HEK293 (cell line): Measurements from ENCODE around the gene OGFRL1.

ENCODE experiments used
- CTCF ChIA-PET: fragments of 350-600 bp; formaldehyde crosslinking; extraction: SDS; loops from one replicate; lab custom pipeline; 2021; ENCODE audit warnings: antibody characterized with exemption; lab: Yijun Ruan, JAX
- POLR2A ChIA-PET: fragments of 300-600 bp; formaldehyde crosslinking; extraction: SDS; loops from one replicate; lab custom pipeline; 2020; ENCODE audit warnings: antibody characterized with exemption, inconsistent platforms; lab: Yijun Ruan, JAX
- H3K27ac ChIP-seq: fragments of 200-500 bp; sonication (Bioruptor generic); 2 replicates; pipeline ENCODE4 v1.5.1; 2014; ENCODE audit warnings: low read depth, low read length, control low read depth, inconsistent platforms; ENCODE audit errors: extremely low read depth
- H3K36me3 ChIP-seq, 2 experiments: fragments of 200-500 bp in 1 of 2; sonication (Bioruptor generic) in 1 of 2; 1 replicate in 1 of 2; 2 replicates in 1 of 2; pipeline ENCODE4 v1.5.1; 2014 to 2017; ENCODE audit warnings: inconsistent platforms in 2 of 2, low read length in 2 of 2; ENCODE audit not compliant: control insufficient read depth in 2 of 2, insufficient read depth in 1 of 2
- H3K4me1 ChIP-seq: fragments of 200-500 bp; sonication (Bioruptor generic); 2 replicates; pipeline ENCODE4 v1.5.1; 2014; ENCODE audit warnings: mild to moderate bottlenecking, low read length, inconsistent platforms; ENCODE audit not compliant: control insufficient read depth, insufficient read depth
- H3K4me3 ChIP-seq: 2 replicates; pipeline ENCODE4 v1.5.1; 2011; ENCODE audit warnings: low read depth, mild to moderate bottlenecking, control low read depth, low read length, moderate library complexity
- H3K9me3 ChIP-seq: fragments of 200-500 bp; sonication (Bioruptor generic); 2 replicates; pipeline ENCODE4 v1.5.1; 2014; ENCODE audit warnings: low read depth, low read length, inconsistent platforms; ENCODE audit not compliant: control insufficient read depth, insufficient read depth
- FEZF1 ChIP-seq: fragments of 450-650 bp; formaldehyde crosslinking; IDR thresholded peaks from 2 replicates; pipeline ENCODE4 v1.5.1; 2016; ENCODE audit warnings: missing biosample characterization, missing genetic modification characterization
- PRDM10 ChIP-seq: fragments of 450-650 bp; formaldehyde crosslinking; IDR thresholded peaks from 2 replicates; pipeline ENCODE4 v1.5.1; 2016; ENCODE audit warnings: missing biosample characterization, missing genetic modification characterization
- SP3 ChIP-seq: fragments of 450-650 bp; formaldehyde crosslinking; IDR thresholded peaks from 2 replicates; pipeline ENCODE4 v1.5.1; 2016; ENCODE audit warnings: missing biosample characterization, missing genetic modification characterization
- TSHZ1 ChIP-seq: fragments of 450-650 bp; formaldehyde crosslinking; IDR thresholded peaks from 2 replicates; pipeline ENCODE4 v1.5.1; 2016; ENCODE audit warnings: missing biosample characterization, missing genetic modification characterization, borderline replicate concordance
- ZBTB6 ChIP-seq: fragments of 450-650 bp; formaldehyde crosslinking; IDR thresholded peaks from 2 replicates; pipeline ENCODE4 v1.5.1; 2017; ENCODE audit warnings: missing biosample characterization, missing genetic modification characterization
- ZEB2 ChIP-seq: fragments of 450-650 bp; formaldehyde crosslinking; IDR thresholded peaks from 2 replicates; pipeline ENCODE4 v1.5.1; 2016; ENCODE audit warnings: missing biosample characterization, missing genetic modification characterization
- ZIC2 ChIP-seq: fragments of 450-650 bp; formaldehyde crosslinking; IDR thresholded peaks from 2 replicates; pipeline ENCODE4 v1.5.1; 2016; ENCODE audit warnings: missing biosample characterization, missing genetic modification characterization
- ZNF112 ChIP-seq: fragments of 450-650 bp; formaldehyde crosslinking; IDR thresholded peaks from 2 replicates; pipeline ENCODE4 v1.5.0; 2017; ENCODE audit warnings: missing biosample characterization, missing genetic modification characterization
- ZNF121 ChIP-seq: fragments of 450-650 bp; formaldehyde crosslinking; IDR thresholded peaks from 2 replicates; pipeline ENCODE4 v1.5.1; 2016; ENCODE audit warnings: missing biosample characterization, missing genetic modification characterization
- ZNF211 ChIP-seq: fragments of 450-650 bp; formaldehyde crosslinking; IDR thresholded peaks from 2 replicates; pipeline ENCODE4 v1.5.1; 2016; ENCODE audit warnings: low read depth, missing biosample characterization, missing genetic modification characterization
- ZNF223 ChIP-seq: fragments of 450-650 bp; formaldehyde crosslinking; IDR thresholded peaks from 2 replicates; pipeline ENCODE4 v1.5.1; 2016; ENCODE audit warnings: missing biosample characterization, missing genetic modification characterization
- ZNF341 ChIP-seq: fragments of 450-650 bp; formaldehyde crosslinking; IDR thresholded peaks from 2 replicates; pipeline ENCODE4; 2016; ENCODE audit warnings: low read depth, missing biosample characterization, missing genetic modification characterization
- ZNF394 ChIP-seq: fragments of 450-650 bp; formaldehyde crosslinking; IDR thresholded peaks from 2 replicates; pipeline ENCODE4 v1.5.1; 2016; ENCODE audit warnings: missing biosample characterization, missing genetic modification characterization, mild to moderate bottlenecking, moderate library complexity, borderline replicate concordance
- ZNF423 ChIP-seq: fragments of 450-650 bp; formaldehyde crosslinking; IDR thresholded peaks from 2 replicates; pipeline ENCODE4 v1.5.1; 2016; ENCODE audit warnings: missing biosample characterization, missing genetic modification characterization
- ZNF521 ChIP-seq: fragments of 450-650 bp; formaldehyde crosslinking; IDR thresholded peaks from 2 replicates; pipeline ENCODE4 v1.5.1; 2017; ENCODE audit warnings: missing biosample characterization, mild to moderate bottlenecking, missing genetic modification characterization
- ZNF529 ChIP-seq: fragments of 450-650 bp; formaldehyde crosslinking; IDR thresholded peaks from 2 replicates; pipeline ENCODE4 v1.5.1; 2017; ENCODE audit warnings: missing genetic modification characterization, missing biosample characterization; ENCODE audit not compliant: insufficient replicate concordance
- ZNF658 ChIP-seq: fragments of 450-650 bp; formaldehyde crosslinking; IDR thresholded peaks from 2 replicates; pipeline ENCODE4; 2016; ENCODE audit warnings: missing biosample characterization, missing genetic modification characterization
- ZNF670 ChIP-seq: fragments of 450-650 bp; formaldehyde crosslinking; IDR thresholded peaks from 2 replicates; pipeline ENCODE4 v1.5.1; 2016; ENCODE audit warnings: missing biosample characterization, missing genetic modification characterization, low read depth
- ZNF792 ChIP-seq: fragments of 450-650 bp; formaldehyde crosslinking; IDR thresholded peaks from 2 replicates; pipeline ENCODE4 v1.5.1; 2016; ENCODE audit warnings: missing biosample characterization, missing genetic modification characterization
- ZSCAN30 ChIP-seq: fragments of 450-650 bp; IDR thresholded peaks from 2 replicates; pipeline ENCODE4 v1.5.1; 2018; ENCODE audit warnings: missing biosample characterization, mild to moderate bottlenecking, missing genetic modification characterization, moderate library complexity
- TF ChIP-seq, protein P1 (sequence below): fragments of 450-650 bp; formaldehyde crosslinking; IDR thresholded peaks from 2 replicates; pipeline ENCODE4 v1.5.1; 2016; ENCODE audit warnings: missing biosample characterization, missing genetic modification characterization

Gene OGFRL1

DNA sequence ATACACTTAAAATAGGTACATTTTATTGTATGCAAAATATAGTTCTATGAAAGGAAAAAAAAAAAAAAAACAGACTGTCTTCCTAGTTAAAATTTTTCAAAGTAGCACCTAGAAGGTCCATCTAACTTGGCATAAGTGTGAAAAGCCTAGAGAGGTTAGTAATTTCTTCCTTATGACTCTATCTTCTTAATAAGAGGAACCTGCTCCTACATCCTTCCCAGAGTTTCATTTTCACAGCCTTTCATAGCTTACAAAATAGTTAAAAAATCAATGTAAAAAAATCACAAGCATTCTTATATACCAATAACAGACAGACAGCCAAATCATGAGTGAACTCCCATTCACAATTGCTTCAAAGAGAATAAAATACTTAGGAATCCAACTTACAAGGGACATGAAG is 28.8 kb downstream of the OGFRL1 start (continued):
- TF ChIP-seq, protein P1, sequence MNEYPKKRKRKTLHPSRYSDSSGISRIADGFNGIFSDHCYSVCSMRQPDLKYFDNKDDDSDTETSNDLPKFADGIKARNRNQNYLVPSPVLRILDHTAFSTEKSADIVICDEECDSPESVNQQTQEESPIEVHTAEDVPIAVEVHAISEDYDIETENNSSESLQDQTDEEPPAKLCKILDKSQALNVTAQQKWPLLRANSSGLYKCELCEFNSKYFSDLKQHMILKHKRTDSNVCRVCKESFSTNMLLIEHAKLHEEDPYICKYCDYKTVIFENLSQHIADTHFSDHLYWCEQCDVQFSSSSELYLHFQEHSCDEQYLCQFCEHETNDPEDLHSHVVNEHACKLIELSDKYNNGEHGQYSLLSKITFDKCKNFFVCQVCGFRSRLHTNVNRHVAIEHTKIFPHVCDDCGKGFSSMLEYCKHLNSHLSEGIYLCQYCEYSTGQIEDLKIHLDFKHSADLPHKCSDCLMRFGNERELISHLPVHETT (tag by site-specific recombination) = no peak

DNA sequence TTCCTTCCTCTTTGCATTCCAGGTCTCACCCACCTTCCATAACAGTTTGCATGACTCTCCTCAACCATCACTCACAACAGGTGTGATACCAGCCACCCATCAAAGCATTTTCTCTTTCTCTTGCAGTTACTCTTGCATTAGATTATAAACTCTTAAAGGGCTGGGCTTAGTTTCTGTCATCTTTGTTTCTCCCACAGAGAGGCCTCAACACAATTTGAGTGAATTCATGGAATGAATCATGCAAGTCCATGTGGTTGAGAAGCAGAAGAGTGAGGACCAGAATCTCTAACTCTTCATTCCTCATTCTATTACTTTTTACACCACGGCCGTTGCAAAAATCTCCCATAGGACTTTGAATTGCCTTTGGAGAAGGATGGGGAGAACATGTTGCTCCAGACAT is 31.4 kb downstream of the OGFRL1 start:
- no peaks in the 10 kb centered on the region for H3K4me1 ChIP-seq
- no peaks in the 10 kb centered on the region for H3K36me3 ChIP-seq
- H3K9me3 ChIP-seq = no peaks in the 10 kb centered on the region
- CTCF ChIA-PET = interaction anchor here (2.6 kb wide), 1 partner anchor 130 kb away, joined by 14 read pairs; no protein-coding TSS in a partner anchor
- TF ChIP-seq ZIC2 (tag by site-specific recombination) (no peak), ZNF394 (tag by site-specific recombination) (no peak), ZNF792 (tag by site-specific recombination) (no peak), ZNF223 (tag by site-specific recombination) (no peak), ZNF121 (tag by site-specific recombination) (no peak)
- POLR2A ChIA-PET = interaction anchor here (0.8 kb wide), 1 partner anchor 31 kb away, joined by 3 read pairs; no protein-coding TSS in a partner anchor
- no peak overlapping the region for H3K4me3 ChIP-seq
- no peak overlapping the region for H3K27ac ChIP-seq

DNA sequence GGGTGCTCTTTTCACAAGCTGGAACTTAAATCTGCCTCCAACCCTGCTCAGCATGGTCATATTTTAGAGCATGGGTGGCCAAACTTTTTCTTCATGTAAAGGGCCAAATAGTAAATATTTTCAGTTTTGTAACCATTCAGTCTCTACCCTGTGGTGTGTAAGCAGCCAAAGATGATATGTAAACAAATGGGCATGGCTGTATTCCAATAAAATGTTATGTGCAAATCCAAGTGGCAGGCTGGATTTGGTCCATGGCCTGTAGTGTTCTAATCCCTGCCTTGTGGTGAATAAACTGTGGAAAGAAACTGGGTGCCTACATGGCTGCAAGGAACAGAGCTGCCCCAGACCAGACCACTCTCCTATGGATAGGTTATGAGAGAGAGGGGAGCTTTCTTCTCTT is 32.7 kb downstream of the OGFRL1 start:
- Histone ChIP-seq H3K27ac (no peak overlapping the region), H3K36me3 (no peaks in the 10 kb centered on the region), H3K9me3 (no peaks in the 10 kb centered on the region), H3K4me3 (no peak overlapping the region), H3K4me1 (no peaks in the 10 kb centered on the region)
- ChIA-PET POLR2A (no interaction called here), CTCF (interaction anchor here (2.6 kb wide), 1 partner anchor 131 kb away, joined by 14 read pairs; no protein-coding TSS in a partner anchor)
- TF ChIP-seq ZNF529 (tag by site-specific recombination) (no peak), ZNF423 (tag by site-specific recombination) (no peak)

- Histone ChIP-seq H3K27ac (no peak overlapping the region), H3K4me1 (no peaks in the 10 kb centered on the region), H3K4me3 (no peak overlapping the region), H3K36me3 (no peaks in the 10 kb centered on the region), H3K9me3 (no peaks in the 10 kb centered on the region)
- POLR2A ChIA-PET = no interaction called here
- CTCF ChIA-PET = no interaction called here
- TF ChIP-seq ZNF112 (tag by site-specific recombination) (no peak), ZBTB6 (no peak), ZSCAN30 (tag by site-specific recombination) (no peak), ZNF341 (tag by site-specific recombination) (no peak), ZNF670 (no peak), PRDM10 (tag by site-specific recombination) (no peak), TSHZ1 (tag by site-specific recombination) (no peak), ZNF521 (tag by site-specific recombination) (no peak), SP3 (tag by site-specific recombination) (no peak), ZNF211 (no peak), ZEB2 (tag by site-specific recombination) (no peak), FEZF1 (tag by site-specific recombination) (no peak), ZNF658 (tag by site-specific recombination) (no peak)
Measured at GRCh38 chr6:71324194-71324785, 35.7 kb downstream of the OGFRL1 start.
